HG03432 (cell line): ENCODE measurements around the gene TMED10.

Experiments used
- ATAC-seq: cut with Tn5 transposase; IDR thresholded peaks from one replicate; pipeline ENCODE4 v1.9.1; 2021; ENCODE audit warnings: mild to moderate bottlenecking, moderate library complexity; ENCODE audit not compliant: unreplicated experiment

TMED10 gene

GRCh38 chr14:75176142-75176820 lies at the start of gene TMED10:
Gene TMED10, minus strand, starts transcription at chr14:75176612. Its CDS starts 33 bp downstream, at chr14:75176579.
- peak; percentile 81 for ATAC-seq

GRCh38 chr14:75224561-75224960 lies 48.1 kb upstream of the TMED10 start:
- ATAC-seq: no peak

DNA sequence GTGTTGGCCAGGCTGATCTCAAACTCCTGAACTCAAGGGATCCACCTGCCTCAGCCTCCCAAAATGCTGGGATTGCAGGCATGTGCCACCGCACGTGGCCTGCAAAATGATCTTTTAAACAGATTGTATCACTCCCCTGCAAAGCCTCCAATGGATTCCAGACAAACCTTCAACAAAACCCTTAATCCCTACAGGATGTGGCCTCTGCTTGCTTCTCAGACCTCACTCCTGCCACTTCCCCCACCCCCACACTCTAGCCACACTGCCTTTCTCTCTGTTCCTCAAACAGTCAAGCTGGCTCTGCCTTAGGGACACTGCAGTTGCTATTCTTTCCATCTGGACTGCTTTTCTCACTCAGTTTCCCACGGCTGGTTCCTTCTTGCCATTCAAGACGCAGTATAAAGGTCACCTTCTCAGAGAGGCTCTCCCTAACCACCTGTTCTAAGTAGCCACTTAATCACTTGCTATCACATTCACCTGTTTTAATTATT lies 47.3 kb upstream of the TMED10 start:
- peak; percentile 58 for ATAC-seq

- peak; percentile 70 for ATAC-seq
These were observed 45.8 kb upstream of the TMED10 start for GRCh38 chr14:75222208-75222701.

- peak; percentile 32 for ATAC-seq
These were observed 45.4 kb upstream of the TMED10 start for GRCh38 chr14:75221797-75222196.

DNA sequence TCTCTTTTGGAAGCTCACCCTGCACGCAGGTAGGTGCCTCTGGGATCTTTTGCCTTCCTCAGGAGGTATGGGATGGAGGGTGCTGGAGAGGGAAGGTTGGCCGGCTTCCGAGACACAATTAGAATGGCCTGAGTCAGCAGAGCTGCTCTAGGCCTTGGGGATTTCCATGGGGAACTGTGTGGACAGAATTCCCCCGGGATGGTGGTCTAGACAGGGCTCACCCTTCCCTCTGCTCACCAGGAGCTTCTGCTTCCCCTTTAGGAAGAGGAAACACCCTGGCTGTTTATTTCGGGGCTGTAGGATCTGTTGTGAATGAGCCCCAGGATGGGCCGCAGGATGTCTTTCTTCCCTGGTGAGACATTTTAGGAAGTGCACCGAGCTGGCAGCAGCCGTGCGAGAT lies 43.7 kb upstream of the TMED10 start:
- ATAC-seq: no peak

GRCh38 chr14:75217508-75218206 lies 41.2 kb upstream of the TMED10 start:
- no peak for ATAC-seq

- ATAC-seq: no peak
These were observed 40.1 kb upstream of the TMED10 start for GRCh38 chr14:75216427-75217006.

- no peak for ATAC-seq
These were observed 39.1 kb upstream of the TMED10 start for GRCh38 chr14:75215520-75215919.

DNA sequence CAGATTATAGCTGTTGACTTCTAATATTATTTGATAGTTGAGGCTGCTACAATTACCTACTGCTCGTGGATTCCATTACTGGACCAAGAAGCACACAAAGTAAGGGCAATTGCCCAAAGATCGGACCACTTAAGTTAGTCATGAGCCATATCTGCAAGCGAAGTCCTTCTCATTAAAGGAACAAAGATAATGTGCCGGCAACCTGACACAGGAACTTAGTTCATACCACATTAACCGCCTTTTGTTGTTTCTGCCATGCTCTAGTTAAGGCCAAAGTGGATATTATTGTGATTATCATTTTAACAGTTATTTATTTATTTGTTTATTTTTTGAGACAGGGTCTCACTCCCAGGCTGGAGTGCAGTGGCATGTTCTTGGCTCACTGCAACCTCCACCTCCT lies 38.1 kb upstream of the TMED10 start:
- ATAC-seq: no peak

GRCh38 chr14:75213172-75213571 lies 36.8 kb upstream of the TMED10 start:
- ATAC-seq: no peak

DNA sequence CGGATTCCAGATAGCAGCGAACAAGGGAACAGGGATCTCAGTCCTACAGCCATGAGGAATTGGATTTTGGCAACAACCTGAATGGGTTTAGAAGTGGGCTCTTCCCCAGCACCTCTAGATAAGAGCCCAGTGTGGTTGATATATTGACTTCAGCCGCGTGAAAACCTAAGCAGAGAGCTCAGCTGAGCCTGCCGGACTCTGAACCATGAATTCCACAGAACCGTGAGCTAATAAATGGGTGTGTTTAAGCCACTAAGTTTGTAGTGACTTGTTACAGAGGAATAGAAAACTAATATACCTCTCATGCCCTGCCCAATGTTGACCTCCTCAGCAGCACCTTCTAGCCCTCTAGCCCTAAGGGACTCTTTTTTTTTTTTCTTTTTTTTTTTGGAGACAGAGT lies 32.4 kb upstream of the TMED10 start:
- ATAC-seq: no peak

DNA sequence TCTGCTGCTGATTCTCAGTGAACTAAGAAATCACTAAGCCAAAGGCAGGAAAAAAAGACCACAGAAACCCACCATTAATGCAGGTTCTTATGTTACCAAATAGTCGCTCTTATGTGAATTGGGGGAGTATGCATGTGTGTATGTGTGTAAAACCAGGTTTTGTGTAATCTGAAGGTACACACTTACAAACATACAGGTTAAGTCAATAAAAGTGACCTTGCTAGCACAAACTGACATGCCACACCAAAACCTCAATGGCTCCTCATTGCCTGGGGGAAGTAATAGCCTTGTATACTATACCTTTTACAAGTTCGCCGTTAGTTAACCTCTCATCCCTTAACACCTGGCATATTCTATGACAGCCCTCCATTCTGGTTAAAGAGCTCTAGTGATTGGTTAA lies 29.8 kb upstream of the TMED10 start:
- ATAC-seq: no peak

DNA sequence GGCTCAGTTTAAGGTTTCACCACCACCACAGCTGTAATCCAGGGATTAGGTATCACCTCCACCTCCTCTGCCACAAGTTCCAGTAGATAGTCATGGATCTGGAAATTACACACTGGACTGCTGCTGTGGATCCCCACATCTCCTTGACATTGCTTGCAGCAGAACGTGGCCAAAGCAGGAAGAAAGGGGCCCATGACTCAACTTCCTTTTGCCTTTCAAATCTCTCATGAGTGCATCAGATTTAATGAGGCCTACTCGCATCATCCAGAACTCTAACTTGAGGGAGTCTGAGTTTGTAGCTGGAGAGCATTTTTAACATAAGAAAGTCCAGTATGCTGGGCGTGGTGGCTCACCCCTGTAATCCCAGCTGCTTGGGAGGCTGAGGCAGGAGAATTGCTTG lies 29.2 kb upstream of the TMED10 start:
- no peak for ATAC-seq

DNA sequence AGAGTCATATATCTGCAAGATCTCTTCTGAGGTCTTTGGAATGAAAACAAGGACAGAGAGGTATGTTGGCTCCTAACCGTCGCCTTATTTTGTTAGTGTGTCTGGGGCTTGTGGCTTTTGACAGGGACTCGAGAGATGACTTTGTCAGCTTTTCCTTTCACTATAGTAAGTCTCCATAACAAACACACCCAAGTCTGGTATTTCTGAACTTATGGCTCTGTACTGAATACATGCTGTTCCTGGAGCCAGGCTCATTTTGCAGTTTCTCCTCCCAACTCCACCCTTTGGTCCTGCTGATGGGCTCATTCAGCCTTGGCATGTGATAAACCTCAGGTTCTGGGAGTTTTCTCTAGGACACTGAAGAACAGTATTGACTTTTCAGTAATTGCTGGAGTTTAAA lies 27.7 kb upstream of the TMED10 start:
- no peak for ATAC-seq

DNA sequence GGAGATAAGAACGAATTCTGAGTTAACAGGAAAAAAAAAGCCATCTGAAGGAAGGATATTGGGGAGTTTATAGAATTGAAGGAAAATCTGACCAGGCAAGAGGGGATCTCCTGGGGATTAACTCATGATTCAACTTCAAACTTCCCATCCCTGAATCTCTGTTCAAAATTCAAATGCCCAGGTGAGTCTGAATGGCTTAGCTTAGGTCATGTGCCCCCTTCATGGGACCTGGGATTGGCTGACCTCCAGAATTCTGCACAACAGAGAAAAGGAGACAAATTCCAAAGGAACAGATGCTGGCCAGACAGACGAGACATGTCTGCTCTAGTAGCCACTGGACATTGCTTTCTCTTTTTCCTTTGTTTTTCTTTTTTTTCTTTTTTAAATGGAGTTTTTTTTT lies 26.2 kb upstream of the TMED10 start:
- no peak for ATAC-seq

DNA sequence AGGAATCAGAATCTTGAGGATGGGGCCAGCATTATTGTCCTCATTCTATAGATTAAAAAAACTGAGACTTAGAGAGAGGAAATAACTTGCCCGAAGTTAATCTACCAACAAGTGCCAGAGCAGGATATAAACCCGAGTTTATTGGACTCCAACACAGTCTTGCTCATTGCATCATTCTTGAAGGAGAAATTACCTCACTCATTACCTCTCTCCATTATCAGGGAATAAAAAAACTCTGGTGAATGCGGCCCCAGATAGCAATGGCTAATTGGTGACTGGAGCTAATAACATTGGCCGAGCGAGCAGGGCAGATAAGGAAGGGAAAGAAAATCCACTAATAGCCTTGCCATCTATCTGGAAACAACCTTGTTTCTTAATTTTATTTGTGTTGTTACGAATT lies 24.7 kb upstream of the TMED10 start:
- no peak for ATAC-seq

DNA sequence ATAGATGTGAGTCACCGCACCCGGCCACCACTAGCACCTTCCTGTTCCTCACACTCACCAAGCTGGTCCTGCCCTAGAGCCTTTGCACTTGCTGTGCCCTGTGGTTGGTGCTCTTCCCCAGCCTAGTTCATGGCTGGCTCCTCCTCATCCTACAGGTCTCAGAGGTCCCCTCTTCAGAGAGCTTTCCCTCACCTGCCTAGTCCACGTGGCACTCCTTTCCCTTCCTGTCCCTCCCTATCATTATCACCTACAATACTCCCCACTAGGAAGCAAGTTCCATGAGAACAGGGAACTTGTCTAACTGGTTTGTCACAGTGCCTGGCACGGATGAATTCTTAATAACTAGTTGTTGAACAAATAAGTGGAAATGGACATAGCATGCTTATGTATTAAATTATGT lies 24.0 kb upstream of the TMED10 start:
- ATAC-seq: no peak

- ATAC-seq: no peak
These were observed 22.0 kb upstream of the TMED10 start for GRCh38 chr14:75198291-75198933.

GRCh38 chr14:75197338-75197737 lies 20.9 kb upstream of the TMED10 start:
- ATAC-seq: no peak

GRCh38 chr14:75196468-75196867 lies 20.1 kb upstream of the TMED10 start:
- ATAC-seq: no peak
